Suppressor macrophage (primary cell): ENCODE results near the gene TSPAN2.

Experiments used
- DNase-seq, 4 experiments: peaks; one replicate each; pipeline ENCODE4 v3.0.0-alpha.2; 2020 to 2022

The TSPAN2 gene

GRCh38 chr1:115113766-115114165, 24.5 kb upstream of the TSPAN2 start:
- DNase-seq, result peak in 3 of 4 experiments; percentile 57 to 62 (median 59)

DNA sequence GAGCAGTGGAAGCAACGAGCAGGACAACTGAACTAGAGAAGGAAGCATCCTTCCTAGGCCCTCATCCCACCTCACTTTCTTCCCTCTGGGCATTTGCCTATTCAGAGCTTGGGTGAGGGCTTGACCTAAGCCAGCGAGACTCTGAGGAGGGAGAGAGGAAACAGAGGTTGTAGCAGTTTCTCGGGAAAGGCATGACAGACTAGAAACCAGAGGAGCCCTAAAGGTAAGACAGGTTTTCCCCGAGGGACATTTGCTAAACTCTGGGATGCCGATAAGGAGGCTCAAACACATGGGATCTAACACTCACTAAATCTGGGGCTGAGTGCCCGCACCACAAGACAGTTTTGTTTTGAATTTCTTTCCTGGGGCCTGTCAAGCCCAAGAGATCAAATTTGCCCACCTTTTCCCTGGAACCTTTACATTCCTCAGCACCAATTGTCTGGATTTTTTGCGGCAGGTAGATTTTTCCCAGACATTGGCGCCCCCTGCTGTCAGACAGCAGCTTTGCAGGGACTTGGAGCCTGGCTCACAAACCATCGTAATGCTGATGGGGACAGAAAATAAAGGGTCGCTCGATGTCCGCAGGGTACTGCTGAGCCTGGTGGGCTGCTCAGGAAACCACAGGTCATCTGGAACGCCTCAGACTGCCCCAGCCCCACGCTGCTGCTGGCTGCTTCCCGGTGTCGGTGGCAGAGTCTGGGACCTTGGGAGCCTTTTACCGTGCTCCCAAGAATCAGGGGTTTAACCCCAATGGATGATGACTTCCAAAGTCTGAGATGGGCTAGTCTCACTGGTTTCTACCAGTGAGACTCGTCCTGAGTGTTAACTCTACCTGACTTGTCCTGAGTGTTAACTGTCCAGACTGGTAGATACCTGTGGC, 23.4 kb upstream of the TSPAN2 start:
- peak; percentile 34 to 57 (median 56) for DNase-seq

DNA sequence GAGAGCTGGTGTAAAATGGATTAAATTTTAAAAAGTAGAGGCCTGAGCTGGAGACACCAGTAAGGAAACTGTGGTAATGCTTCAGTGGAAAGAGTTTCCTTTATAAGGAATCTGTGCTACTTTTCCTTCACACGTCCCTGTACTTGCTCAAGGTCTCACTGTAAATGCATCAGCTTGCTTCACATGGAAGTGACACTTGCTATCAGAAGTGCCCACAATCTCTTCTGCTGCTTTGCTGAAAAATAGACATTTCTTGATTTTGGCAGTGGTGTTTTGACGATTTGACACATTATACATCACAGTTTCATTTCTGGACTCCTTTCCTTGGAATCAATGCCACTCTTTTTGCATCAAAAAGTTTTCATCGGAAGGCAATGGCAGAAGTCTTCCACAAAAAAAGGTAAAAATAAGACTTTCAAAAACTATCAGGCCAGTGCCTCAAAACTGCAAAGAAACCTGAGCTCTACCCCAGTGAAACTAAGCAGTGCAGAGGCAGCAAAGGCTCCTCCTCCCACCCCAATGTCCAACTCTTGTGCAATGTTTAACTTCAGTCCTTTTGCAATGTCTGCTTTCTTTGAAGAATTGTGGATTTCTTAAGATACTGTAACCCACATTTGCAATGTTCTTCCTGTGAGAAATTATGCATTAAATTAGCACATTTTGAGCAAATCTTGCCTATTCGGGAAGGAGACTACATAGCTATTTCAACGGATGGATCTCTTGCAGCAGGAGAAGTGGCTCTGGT, 18.4 kb upstream of the TSPAN2 start:
- peak; percentile 58 to 88 (median 78) for DNase-seq

DNA sequence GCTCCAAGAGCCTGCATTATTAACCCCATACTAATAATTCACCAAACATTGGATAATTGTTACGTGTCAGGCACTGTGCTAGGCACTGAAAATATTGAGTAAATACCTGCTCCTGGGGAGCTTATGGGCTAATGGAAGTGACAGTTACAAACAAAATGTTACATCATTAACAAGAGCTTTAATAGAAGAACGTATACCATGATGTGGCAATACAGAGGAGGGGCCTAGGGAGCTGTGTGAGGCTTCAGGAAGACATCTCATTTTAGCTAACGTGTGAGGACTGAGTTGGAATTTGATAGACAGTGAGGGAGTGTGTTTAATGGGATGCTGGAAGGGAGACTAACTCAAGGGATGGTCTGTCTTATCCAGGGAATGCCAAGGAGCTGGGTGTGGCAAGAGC, 16.5 kb upstream of the TSPAN2 start:
- peak in 2 of 4 experiments; percentile 10 to 20 for DNase-seq

DNA sequence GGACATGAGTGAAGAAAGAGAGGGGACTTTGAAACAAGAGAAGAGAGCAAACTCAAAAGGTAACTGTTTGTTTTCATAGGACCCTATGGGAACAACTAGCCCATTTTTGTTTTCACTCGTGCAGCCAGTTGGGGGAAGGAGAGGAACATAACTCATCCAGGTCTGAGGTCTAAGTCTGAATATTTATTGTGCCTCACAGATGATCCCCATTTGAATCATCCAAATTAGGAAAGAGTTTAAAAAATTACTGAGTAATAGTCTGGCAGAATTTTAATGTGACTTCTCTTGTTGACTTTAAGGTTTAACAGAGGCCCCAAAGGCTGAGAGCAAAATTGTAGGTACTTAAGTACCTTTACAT, 10.4 kb upstream of the TSPAN2 start:
- peak in 1 of 4 experiments; percentile 25 for DNase-seq

GRCh38 chr1:115098979-115099692, 9.8 kb upstream of the TSPAN2 start:
- peak; percentile 54 to 76 (median 63) for DNase-seq

DNA sequence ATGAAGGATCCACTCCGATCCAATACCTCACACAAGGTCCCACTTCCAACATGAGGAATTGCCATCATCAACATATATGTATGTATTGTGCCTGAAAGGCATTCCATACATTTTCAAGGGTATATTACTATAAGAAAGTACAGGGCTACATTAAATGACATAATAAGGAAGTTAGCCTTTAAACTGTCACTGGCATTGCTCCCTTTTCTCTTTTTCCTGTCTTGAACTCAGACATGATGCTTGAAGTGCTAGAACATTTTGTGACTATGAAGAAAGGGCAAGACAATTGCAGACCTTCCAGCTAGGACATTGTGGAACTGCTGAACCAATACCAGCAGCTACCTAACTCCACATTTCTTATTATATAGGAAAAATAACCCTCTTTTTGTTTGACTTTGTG, 2.9 kb upstream of the TSPAN2 start:
- DNase-seq, result no peak

- peak in 2 of 4 experiments; percentile 27 to 36 for DNase-seq
Measured at GRCh38 chr1:115091572-115091971, 2.3 kb upstream of the TSPAN2 start.

- DNase-seq, result no peak
Measured at GRCh38 chr1:115090956-115091355, 1.7 kb upstream of the TSPAN2 start.

GRCh38 chr1:115090540-115090939, 1.2 kb upstream of the TSPAN2 start:
- DNase-seq, result peak in 1 of 4 experiments; percentile 7

DNA sequence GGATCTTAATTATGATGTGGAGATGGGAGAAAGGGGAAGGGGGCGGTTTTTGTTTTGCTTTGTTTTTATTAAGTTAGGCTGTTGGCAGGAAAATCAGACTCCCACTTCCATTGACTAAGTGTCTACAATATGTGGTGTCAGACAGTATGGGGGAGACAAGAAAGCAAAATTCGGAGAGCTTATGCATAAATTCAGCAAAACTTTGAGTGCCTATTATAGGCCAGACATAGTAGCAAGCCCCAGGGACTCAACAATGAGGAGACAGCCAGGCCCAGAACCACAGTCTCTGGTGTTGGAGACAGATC, 835 bp upstream of the TSPAN2 start:
- no peak for DNase-seq

- DNase-seq, result no peak
Measured at GRCh38 chr1:115088871-115089419, 358 bp downstream of the TSPAN2 start.

DNA sequence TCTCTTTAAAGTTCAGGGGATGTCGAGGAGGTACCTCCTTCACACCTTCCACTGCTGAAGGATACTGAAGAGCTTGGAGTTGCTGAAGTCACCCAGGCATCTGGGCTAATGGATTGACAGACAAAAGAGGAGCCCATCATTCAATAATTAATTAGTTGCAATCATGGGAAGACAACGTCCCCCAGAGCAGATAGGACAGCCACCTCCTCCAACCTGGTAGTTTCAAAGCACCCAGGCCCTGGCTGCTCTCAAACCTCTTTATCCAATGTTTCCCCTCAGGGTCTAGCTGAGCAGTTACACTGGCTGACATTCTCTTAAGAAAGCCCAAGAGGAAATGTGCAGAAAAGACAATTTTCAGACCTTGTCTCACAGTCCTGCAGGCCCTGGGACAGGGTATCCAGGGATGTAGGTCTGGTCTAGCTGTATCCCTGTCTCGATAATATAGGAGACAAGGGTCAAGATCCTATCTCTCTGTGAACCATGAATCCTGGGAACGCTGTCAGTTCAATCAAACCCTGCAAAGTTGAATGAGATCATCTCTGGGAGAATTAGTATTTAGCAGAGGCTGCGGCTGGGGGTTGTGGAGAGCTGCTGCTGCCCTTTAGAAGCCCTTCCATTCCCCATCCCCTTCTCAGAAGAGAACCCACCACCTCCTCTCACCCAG, 1.1 kb downstream of the TSPAN2 start:
- no peak for DNase-seq

DNA sequence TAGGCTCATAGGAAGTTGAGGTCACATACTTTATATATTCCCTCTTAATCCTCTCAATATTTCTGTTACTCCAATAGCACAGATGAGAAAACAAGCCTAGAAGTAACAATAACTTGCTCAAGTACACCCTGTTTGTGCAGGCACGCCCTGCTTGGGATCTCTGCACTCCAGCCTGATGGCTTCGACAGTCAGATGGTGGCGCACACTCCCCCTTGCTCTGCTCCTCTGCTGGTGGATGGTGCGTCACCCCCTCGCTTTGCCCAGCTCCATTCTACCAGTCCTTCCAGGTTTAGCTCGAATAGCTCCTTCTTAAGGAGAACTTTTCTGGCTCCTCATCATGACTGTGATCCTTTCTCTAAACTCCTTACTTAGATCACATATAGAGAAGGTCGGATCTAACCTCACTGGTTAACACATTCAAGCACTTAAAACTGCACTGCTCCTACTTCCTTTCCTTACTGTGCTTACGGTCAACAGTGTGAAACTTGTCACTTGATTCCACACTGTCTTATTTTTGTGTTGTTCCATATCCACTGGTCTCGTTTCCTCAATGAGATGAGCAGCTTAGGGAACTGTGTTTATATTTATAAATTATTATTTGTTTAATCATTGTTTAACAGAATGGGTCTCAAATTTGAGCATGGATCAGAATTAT, 3.0 kb downstream of the TSPAN2 start:
- DNase-seq, result peak in 1 of 4 experiments; percentile 12

- no peak for DNase-seq
Measured at GRCh38 chr1:115084902-115085511, 4.3 kb downstream of the TSPAN2 start.

GRCh38 chr1:115082949-115083348, 6.4 kb downstream of the TSPAN2 start:
- DNase-seq, result no peak

- no peak for DNase-seq
Measured at GRCh38 chr1:115078708-115079107, 10.6 kb downstream of the TSPAN2 start.

- no peak for DNase-seq
Measured at GRCh38 chr1:115077984-115078330, 11.3 kb downstream of the TSPAN2 start.

- no peak for DNase-seq
Measured at GRCh38 chr1:115077286-115077983, 11.9 kb downstream of the TSPAN2 start.

DNA sequence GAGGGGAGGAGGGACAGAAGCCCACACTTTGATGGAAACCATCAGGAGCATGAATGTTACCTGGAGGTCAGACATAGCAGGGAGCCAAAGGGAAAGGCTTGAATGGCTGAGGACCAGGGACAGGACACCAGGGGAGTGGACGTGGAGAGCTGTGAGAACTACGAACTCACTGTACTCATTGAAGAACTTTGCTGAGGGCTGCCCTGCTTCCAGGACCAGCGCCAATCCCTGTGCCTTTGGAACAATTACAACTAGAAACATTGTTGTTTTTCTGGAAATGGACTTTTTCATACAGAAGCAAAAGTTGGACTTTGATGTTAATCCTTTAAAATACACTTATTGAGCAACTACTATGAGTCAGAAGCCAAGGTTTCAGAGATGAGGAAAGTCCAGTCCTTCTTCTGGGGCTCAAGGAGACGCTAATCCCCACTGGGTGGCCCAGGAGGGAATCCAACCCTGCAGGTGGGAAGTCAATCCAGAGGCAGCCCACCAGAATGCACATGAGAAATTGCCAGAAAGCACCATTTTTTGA, 12.9 kb downstream of the TSPAN2 start:
- peak in 1 of 4 experiments; percentile 13 for DNase-seq
